WERI-Rb-1 (cell line): ENCODE results near the gene MPND.

Experiments used
- DNase-seq: peaks from one replicate; pipeline ENCODE4 v3.0.0-alpha.2; 2020
- H3K27ac ChIP-seq: fragments of 250-450 bp; sonication (Bioruptor Pico); 2 replicates; pipeline ENCODE4 v1.5.1; 2020; ENCODE audit warnings: mild to moderate bottlenecking, moderate library complexity
- H3K27me3 ChIP-seq: fragments of 250-450 bp; sonication (Bioruptor Pico); 2 replicates; pipeline ENCODE4 v1.5.1; 2021; ENCODE audit warnings: mild to moderate bottlenecking, low read depth, moderate library complexity; ENCODE audit not compliant: insufficient read depth, severe bottlenecking
- H3K36me3 ChIP-seq: fragments of 250-450 bp; sonication (Bioruptor Pico); 2 replicates; pipeline ENCODE4 v1.5.1; 2020; ENCODE audit warnings: mild to moderate bottlenecking, moderate library complexity
- H3K4me3 ChIP-seq: 2 replicates; pipeline ENCODE4 v1.5.1; 2011; ENCODE audit warnings: low read depth, mild to moderate bottlenecking, control low read depth, low read length
- H3K9me3 ChIP-seq: fragments of 250-450 bp; sonication (Bioruptor Pico); 2 replicates; pipeline ENCODE4 v1.5.1; 2021; ENCODE audit warnings: mild to moderate bottlenecking, moderate library complexity; ENCODE audit not compliant: severe bottlenecking
- TF ChIP-seq, protein P1 (sequence below): IDR thresholded peaks from 2 replicates; pipeline ENCODE4 v1.5.1; 2011; ENCODE audit warnings: low read depth, mild to moderate bottlenecking, control low read depth, inconsistent platforms, low read length

The MPND gene

DNA sequence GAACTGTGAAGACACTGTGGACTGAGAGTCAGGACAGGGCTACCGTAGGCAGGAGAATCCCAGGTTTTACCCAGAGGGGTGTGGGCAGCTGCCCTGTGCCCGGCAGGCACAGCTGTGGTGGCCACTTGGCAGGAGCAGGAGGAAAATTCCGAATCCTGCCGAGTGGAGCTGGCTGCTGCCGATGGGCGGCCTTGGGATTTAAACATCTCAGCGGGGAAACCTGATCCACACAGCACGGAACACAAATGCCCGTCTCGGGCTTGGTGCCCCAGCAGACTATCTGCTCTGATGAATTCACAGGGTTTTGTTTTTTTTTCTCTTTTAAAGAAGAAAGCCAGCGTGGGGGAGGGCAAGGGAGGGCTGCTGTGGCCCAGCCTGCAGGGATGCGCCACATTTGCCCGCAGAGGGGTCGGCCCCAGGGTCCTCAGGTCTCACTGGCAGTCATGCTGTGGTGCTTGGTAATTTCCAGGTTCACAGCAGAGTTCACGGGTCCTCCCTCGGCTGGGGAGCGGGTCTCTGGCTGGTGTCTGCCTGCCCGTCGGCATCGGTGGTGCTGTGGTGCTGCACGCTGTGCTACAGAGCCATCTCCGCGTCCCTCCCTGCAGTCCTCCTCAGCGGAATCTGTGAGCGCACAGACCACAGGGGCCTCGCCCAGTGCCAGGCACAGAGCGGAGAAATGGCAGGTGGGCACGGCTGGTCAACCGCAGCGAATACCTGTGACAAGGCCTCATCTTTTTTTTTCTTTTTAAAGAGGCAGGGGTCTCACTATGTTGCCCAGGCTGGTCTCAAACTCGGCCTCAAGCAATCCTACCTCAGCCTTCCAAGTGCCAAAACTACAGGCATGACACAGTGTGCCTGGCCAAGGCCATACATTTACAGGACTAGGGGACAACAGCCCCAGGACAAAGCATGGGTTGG, 28.1 kb downstream of the MPND start:
- Histone ChIP-seq H3K9me3 (no peaks in the 10 kb centered on the region), H3K27me3 (no peaks in the 10 kb centered on the region), H3K36me3 (peaks cover 12% of the 10 kb centered on the region; the same call in 1 of the 2 replicates), H3K27ac (no peak overlapping the region), H3K4me3 (no peak overlapping the region)
- no peak for DNase-seq
- TF ChIP-seq, protein P1, sequence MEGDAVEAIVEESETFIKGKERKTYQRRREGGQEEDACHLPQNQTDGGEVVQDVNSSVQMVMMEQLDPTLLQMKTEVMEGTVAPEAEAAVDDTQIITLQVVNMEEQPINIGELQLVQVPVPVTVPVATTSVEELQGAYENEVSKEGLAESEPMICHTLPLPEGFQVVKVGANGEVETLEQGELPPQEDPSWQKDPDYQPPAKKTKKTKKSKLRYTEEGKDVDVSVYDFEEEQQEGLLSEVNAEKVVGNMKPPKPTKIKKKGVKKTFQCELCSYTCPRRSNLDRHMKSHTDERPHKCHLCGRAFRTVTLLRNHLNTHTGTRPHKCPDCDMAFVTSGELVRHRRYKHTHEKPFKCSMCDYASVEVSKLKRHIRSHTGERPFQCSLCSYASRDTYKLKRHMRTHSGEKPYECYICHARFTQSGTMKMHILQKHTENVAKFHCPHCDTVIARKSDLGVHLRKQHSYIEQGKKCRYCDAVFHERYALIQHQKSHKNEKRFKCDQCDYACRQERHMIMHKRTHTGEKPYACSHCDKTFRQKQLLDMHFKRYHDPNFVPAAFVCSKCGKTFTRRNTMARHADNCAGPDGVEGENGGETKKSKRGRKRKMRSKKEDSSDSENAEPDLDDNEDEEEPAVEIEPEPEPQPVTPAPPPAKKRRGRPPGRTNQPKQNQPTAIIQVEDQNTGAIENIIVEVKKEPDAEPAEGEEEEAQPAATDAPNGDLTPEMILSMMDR, result no peak

DNA sequence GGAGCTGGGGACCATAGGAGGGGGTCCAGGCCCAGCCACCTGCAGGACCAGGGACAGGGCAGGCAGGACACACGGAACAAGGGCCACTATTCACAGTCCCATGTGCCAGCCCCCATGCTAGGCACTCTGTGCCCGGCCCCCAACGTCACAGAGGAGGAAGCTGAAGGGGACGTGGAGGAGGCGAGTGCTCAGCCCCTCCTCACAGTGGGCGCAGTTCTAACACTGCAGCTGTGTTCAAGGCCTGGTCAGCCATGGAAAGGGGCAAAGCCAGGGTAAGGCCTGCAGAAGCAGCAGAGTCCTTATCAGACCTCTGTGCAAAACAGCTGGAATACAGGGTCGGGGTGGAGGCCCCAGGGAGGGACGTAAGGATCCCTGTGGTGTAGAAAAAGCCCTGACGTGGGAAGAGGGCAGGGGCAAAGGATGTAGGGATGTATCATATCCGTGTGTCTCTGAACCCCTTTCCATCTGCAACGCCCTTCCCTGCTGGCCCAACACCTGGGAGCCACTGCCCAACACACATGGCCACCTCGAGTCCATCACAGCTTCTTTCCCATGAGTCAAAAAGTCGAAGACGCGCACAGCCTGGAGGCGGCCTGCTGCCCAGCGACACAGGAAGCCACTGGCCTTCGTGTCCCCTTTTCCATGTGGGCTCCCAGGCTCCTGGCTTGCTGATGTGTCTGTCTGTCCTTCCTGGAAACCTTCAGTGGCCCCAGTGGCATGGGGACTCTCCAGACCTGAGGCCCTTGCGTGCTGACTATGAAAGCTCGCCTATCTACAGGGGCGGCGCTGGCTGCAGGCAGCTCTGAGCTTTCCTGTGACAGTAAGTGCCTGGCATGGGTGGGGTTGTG, 29.0 kb downstream of the MPND start:
- Histone ChIP-seq H3K27ac (no peak overlapping the region), H3K9me3 (no peaks in the 10 kb centered on the region)
- DNase-seq, result no peak

DNA sequence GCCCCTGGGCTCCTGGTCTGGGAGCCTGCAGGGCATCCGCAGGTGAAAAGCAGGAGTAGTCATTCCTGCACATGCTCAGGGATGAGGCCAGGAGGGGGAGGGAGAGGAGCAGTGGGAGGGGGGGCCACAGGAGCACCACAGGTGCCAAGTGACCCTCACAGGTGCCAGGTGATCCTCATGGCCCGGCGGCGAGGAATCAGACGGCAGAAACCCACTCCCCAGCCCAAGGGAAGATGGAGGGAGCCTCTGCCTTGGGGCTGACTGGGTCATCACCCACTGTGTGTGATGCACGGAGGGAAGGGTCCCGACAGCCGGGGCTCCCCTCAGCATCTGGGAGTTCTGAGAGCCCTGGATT, 29.6 kb downstream of the MPND start:
- no peak for DNase-seq
- Histone ChIP-seq H3K27ac (no peak overlapping the region), H3K36me3 (peaks cover 4% of the 10 kb centered on the region; the same call in 1 of the 2 replicates), H3K9me3 (no peaks in the 10 kb centered on the region), H3K27me3 (no peaks in the 10 kb centered on the region), H3K4me3 (no peak overlapping the region)
- TF ChIP-seq, protein P1, result no peak

More for the DNA sequence above, 29.0 kb downstream of the MPND start:
- H3K4me3 ChIP-seq, result no peak overlapping the region
- no peaks in the 10 kb centered on the region for H3K27me3 ChIP-seq
- TF ChIP-seq, protein P1, result no peak
- peaks cover 8% of the 10 kb centered on the region; the same call in 1 of the 2 replicates for H3K36me3 ChIP-seq

DNA sequence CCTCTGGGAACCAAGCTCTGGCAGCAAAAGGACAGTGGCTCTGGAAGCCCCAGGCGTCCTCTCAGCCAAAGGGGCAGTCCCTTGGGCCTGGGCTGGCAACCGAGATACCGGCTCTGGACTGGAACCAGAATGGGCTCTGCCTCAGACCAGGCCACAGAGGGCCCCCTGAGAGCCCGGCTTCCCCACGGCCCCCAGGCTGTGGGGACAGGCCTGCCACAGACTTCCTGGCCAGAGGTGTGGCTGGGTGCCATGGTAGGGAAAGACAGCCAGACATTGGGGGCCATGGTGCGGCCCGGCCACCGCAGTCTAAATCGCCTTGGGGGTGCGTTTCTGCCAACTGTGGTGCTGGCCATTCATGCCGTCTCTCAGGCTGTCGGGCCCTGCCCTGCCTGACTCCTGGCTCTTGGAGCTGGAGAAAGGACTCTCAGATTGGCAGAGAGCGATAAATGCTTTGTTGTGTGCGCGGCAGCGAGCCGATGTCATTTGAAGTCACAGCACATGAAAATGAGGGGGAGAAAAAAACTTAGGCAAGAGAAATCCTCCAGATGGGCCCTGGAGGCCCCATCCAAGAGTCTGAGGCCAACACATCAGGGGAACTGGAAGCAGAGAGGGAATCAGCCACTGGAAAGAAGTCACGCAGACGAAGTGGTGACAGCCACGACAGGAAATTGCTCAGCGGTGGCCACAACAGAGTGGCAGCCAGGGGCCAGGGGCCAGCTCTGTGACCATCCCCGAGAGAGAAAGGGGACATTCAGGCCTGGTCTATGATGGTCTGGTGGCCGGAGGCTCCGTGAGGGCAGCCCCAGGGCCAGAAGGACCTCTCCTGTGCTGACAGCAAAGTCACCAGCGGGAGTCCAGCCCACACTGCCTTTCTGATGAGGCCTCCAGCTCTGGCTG, 30.5 kb downstream of the MPND start:
- TF ChIP-seq, protein P1, result no peak
- Histone ChIP-seq H3K27ac (no peak overlapping the region), H3K27me3 (no peaks in the 10 kb centered on the region), H3K9me3 (no peaks in the 10 kb centered on the region), H3K4me3 (no peak overlapping the region), H3K36me3 (no peaks in the 10 kb centered on the region)
- no peak for DNase-seq

DNA sequence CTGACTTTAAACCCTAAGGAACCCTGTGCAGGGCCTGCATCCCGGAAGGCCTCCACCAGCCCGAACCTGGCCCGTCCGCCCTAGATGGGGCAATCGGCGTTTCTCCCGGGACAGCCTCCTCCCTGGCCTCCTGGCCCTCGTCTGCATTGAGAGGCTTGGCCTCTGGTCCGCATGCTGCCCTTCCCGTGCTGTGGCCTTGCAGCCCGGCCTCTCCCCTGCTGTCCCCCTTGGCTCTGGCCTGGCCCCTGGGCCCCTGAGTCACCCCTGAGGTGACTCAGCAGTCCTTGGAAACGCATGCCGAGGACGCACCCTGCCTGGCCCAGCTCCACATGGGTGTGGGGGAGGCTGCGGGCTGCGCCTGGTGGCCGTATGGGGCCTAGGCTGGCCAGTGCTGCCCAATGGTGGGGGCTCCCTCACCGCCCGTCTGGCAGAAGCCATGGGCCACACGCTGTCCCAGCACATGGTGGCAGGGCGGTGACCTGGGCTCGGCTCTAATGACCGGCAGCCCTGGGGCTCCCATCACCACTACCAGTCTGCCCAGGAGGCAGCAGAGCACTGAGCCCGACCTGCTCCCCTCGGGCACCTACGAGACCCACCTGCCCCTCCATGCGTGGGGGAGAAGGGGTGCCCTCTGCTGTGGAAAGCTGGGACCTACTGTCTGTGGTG, 31.3 kb downstream of the MPND start:
- DNase-seq, result no peak
- Histone ChIP-seq H3K27ac (no peak overlapping the region), H3K4me3 (no peak overlapping the region), H3K36me3 (no peaks in the 10 kb centered on the region), H3K9me3 (no peaks in the 10 kb centered on the region), H3K27me3 (no peaks in the 10 kb centered on the region)
- TF ChIP-seq, protein P1, result no peak
